ENCODE data around the gene TTC5. TPM values are rescaled to one million over a fixed set of nuclear protein-coding genes. Genes with fewer than 3 reads are reported as not detected.

Gene TTC5
- total RNA-seq, 1 experiment from 2014 or later: 20.6 TPM

DNA sequence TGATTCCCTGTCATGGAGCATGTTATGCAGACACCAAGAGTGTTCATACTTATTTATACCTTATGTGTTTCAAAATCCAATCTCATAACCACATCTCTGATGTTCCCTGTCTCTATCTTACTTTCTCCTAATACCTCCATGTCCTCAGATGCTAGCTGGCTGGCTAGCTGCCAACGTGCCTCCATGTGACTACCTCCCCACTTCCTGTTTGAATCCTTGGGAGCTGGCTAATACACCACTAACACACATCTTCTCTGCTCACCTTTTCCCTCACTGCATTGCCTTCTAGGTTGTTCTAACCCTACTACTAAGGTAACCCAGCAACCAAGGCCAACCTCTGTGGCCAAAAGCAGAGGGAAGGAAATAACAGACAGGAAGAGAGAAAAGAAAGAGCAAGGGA is 27.3 kb downstream of the TTC5 start:
- Histone ChIP-seq H3K56ac (ENCODE audit: insufficient read length, low read depth, low read length) (no peak overlapping the region), H2BK5ac (ENCODE audit: insufficient read length, low read length) (no peak overlapping the region), H3K79me1 (ENCODE audit: insufficient read depth, low read depth, low read length, poor library complexity, severe bottlenecking) (no peaks in the 10 kb centered on the region), H2BK15ac (ENCODE audit: low read depth, low read length) (no peak overlapping the region), H2BK20ac (ENCODE audit: low read depth, low read length, poor library complexity, severe bottlenecking) (no peak overlapping the region), H3K9ac (ENCODE audit: extremely low read depth, insufficient read length, low read length) (no peak overlapping the region), H3K79me2 (ENCODE audit: insufficient read depth, low read length) (no peaks in the 10 kb centered on the region; the same call in 1 of the 2 replicates), H4K5ac (ENCODE audit: insufficient read length, low read depth, low read length) (no peak overlapping the region), H2BK120ac (ENCODE audit: low read depth, low read length, poor library complexity, severe bottlenecking) (no peak overlapping the region), H2AK5ac (ENCODE audit: insufficient read length, low read length) (no peak overlapping the region), H3K14ac (ENCODE audit: insufficient read depth, low read length) (no peak overlapping the region), H4K91ac (ENCODE audit: insufficient read length, low read depth, low read length) (no peak overlapping the region), H3K27ac (ENCODE audit: insufficient read length, low read depth, low read length) (no peak overlapping the region), H3K23me2 (ENCODE audit: insufficient read length, low read depth, low read length, poor library complexity, severe bottlenecking) (no peaks in the 10 kb centered on the region), H3K4me1 (ENCODE audit: insufficient read depth, low read length) (no peaks in the 10 kb centered on the region), H3K9me3 (ENCODE audit: control insufficient read depth, low read depth, low read length) (peaks cover 15% of the 10 kb centered on the region), H3K18ac (ENCODE audit: insufficient read length, low read depth, low read length) (no peak overlapping the region), H2BK12ac (ENCODE audit: insufficient read length, low read depth, low read length) (no peak overlapping the region), H3T11ph (ENCODE audit: low read length) (no peak overlapping the region), H4K8ac (replicated peaks; ENCODE audit: insufficient read length, low read depth, low read length) (no peak overlapping the region), H3K4me2 (ENCODE audit: insufficient read depth, insufficient read length, low read length) (no peak overlapping the region), H3K27me3 (ENCODE audit: insufficient read depth, low read length) (no peaks in the 10 kb centered on the region), H2AFZ (ENCODE audit: low read length) (no peak overlapping the region), H4K20me1 (ENCODE audit: control insufficient read depth, insufficient read depth, insufficient read length) (no peaks in the 10 kb centered on the region), H3K23ac (ENCODE audit: insufficient read length, low read depth, low read length) (no peak overlapping the region), H3K4ac (ENCODE audit: low read depth, low read length) (no peak overlapping the region)
- no peak overlapping the region for H3K4me3 Mint-ChIP-seq
- no peak for TF ChIP-seq CTCF (conservative IDR thresholded peaks at IDR 0.05)
- no CpG with 5 or more reads among the region's 1 CpG for WGBS (ENCODE audit: extremely low coverage, insufficient read length, low lambda C conversion rate)
- peaks cover 83 to 86% of the 10 kb centered on the region in 2 experiments for H3K9me3 Mint-ChIP-seq
- no peaks in the 10 kb centered on the region for H3K4me1 Mint-ChIP-seq
- no peak for DNase-seq
- H3K27me3 Mint-ChIP-seq (ENCODE audit: low read depth): no peaks in the 10 kb centered on the region; the same call in 1 of the 2 replicates
- peaks cover 56 to 85% (median 81%) of the 10 kb centered on the region in 3 experiments for H3K36me3 Mint-ChIP-seq (ENCODE audit: insufficient read depth in 1 of 3, low read depth in 3 of 3)
- H3K27ac Mint-ChIP-seq: no peak overlapping the region

Data from H9 (cell line).